HepG2 (cell line): ENCODE results near the gene MOSPD2. TPM values are rescaled to one million over a fixed set of nuclear protein-coding genes. Genes with fewer than 3 reads are reported as not detected.

Experiments
- FOXM1 ChIP-seq: sonication (generic); formaldehyde crosslinking; IDR thresholded peaks from 2 replicates; pipeline ENCODE4 v1.5.0; 2020; ENCODE audit warnings: missing genetic modification reagents
- KAT2B ChIP-seq: fragments of 150-350 bp; IDR thresholded peaks from 2 replicates; pipeline ENCODE4 v1.6.1; 2014; ENCODE audit warnings: low read depth, low read length, borderline replicate concordance
- KDM6A ChIP-seq: IDR thresholded peaks from 2 replicates; pipeline ENCODE4 v1.6.1; 2016; ENCODE audit warnings: low read depth
- MAFG ChIP-seq: sonication (generic); formaldehyde crosslinking; IDR thresholded peaks from 2 replicates; pipeline ENCODE4 v1.5.1; 2020; ENCODE audit warnings: mild to moderate bottlenecking, missing genetic modification reagents
- MATR3 ChIP-seq: sonication (generic); formaldehyde crosslinking; IDR thresholded peaks from 2 replicates; pipeline ENCODE4 v1.4.0; 2020; ENCODE audit warnings: missing genetic modification reagents
- NFKBIZ ChIP-seq: IDR thresholded peaks from 2 replicates; pipeline ENCODE4 v1.6.1; 2018; ENCODE audit warnings: missing genetic modification reagents, missing compliant biosample characterization
- NFYC ChIP-seq: IDR thresholded peaks from 2 replicates; pipeline ENCODE4 v1.6.1; 2016; ENCODE audit warnings: missing genetic modification reagents, missing compliant biosample characterization
- POLR2AphosphoS2 ChIP-seq: IDR thresholded peaks from 2 replicates; pipeline ENCODE4 v1.6.1; 2011; ENCODE audit warnings: low read depth, low read length, improper control_type of control experiment
- PREB ChIP-seq: sonication (generic); formaldehyde crosslinking; IDR thresholded peaks from 2 replicates; pipeline ENCODE4 v1.4.0; 2020; ENCODE audit warnings: missing genetic modification reagents
- REL ChIP-seq: sonication (generic); formaldehyde crosslinking; conservative IDR thresholded peaks from 2 replicates; pipeline ENCODE4 v1.8.0; 2022; ENCODE audit warnings: mild to moderate bottlenecking, missing genetic modification reagents, moderate library complexity
- RFX5 ChIP-seq: IDR thresholded peaks from 2 replicates; pipeline ENCODE4 v1.6.1; 2011; ENCODE audit warnings: low read depth, low read length, improper control_type of control experiment
- SMAD1 ChIP-seq: sonication (generic); formaldehyde crosslinking; IDR thresholded peaks from 2 replicates; pipeline ENCODE4 v1.4.0; 2020; ENCODE audit warnings: missing genetic modification reagents, low read depth, mild to moderate bottlenecking, borderline replicate concordance
- ZNF260 ChIP-seq: sonication (generic); formaldehyde crosslinking; IDR thresholded peaks from 2 replicates; pipeline ENCODE4 v1.4.0; 2020; ENCODE audit warnings: missing genetic modification reagents, low read depth, mild to moderate bottlenecking, borderline replicate concordance
- ZNF550 ChIP-seq: sonication (generic); formaldehyde crosslinking; IDR thresholded peaks from 2 replicates; pipeline ENCODE4 v1.4.0; 2020; ENCODE audit warnings: mild to moderate bottlenecking, missing genetic modification reagents, borderline replicate concordance
- polyA plus RNA-seq, 8 experiments: library from polyadenylated mRNA; depleted of rRNA in 3 of 8; stranded (reverse) in 7 of 8; unstranded in 1 of 8; fragments of >200 nt; fragmentation: Illumina TruSeq in 4 of 8; extraction: Trizol in 4 of 8; gene quantifications; 2 replicates each; pipeline versions ENCODE4 v1.2.1 to v1.2.3, GENCODE V29; 2011 to 2016; ENCODE audit warnings: low read depth in 4 of 8, missing spikeins in 1 of 8, mixed read lengths in 1 of 8; ENCODE audit not compliant: insufficient read depth in 1 of 8
- total RNA-seq, 5 experiments: library from RNA; depleted of rRNA; stranded (reverse); fragments of >200 nt; fragmentation: Illumina TruSeq; extraction: Trizol; gene quantifications; 2 replicates each; pipeline ENCODE4 v1.2.3, GENCODE V29; 2016; ENCODE audit warnings: low read depth in 1 of 5
- TF ChIP-seq, protein P1 (sequence below): sonication (generic); formaldehyde crosslinking; IDR thresholded peaks from 2 replicates; pipeline ENCODE4 v1.9.0; 2021; ENCODE audit warnings: missing genetic modification reagents, borderline replicate concordance
- TF ChIP-seq, protein P2 (sequence below): sonication (generic); formaldehyde crosslinking; IDR thresholded peaks from 2 replicates; pipeline ENCODE4 v1.4.0; 2020; ENCODE audit warnings: missing genetic modification reagents
- TF ChIP-seq, protein P3 (sequence below): IDR thresholded peaks from 2 replicates; pipeline ENCODE4 v1.6.1; 2016; ENCODE audit warnings: low read depth, missing genetic modification reagents, missing compliant biosample characterization
- TF ChIP-seq, protein P4 (sequence below): sonication (generic); formaldehyde crosslinking; IDR thresholded peaks from 2 replicates; pipeline ENCODE4 v1.4.0; 2020; ENCODE audit warnings: mild to moderate bottlenecking, missing genetic modification reagents

The MOSPD2 gene
- total and polyA plus RNA-seq, 2 of the 13 experiments (the other 11 are each of a cell fraction or from before 2014, with no cell fraction given): 4.8 to 7.0 TPM

GRCh38 chrX:14872851-14873675, at the start of gene MOSPD2, which contains the start of gene FANCB (continued):
- TF ChIP-seq PREB (CRISPR knock-in tag): no peak
- TF ChIP-seq MATR3 (CRISPR knock-in tag): no peak
- TF ChIP-seq, protein P1, sequence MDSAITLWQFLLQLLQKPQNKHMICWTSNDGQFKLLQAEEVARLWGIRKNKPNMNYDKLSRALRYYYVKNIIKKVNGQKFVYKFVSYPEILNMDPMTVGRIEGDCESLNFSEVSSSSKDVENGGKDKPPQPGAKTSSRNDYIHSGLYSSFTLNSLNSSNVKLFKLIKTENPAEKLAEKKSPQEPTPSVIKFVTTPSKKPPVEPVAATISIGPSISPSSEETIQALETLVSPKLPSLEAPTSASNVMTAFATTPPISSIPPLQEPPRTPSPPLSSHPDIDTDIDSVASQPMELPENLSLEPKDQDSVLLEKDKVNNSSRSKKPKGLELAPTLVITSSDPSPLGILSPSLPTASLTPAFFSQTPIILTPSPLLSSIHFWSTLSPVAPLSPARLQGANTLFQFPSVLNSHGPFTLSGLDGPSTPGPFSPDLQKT (CRISPR knock-in tag): no peak
- no peak for TF ChIP-seq KAT2B
- TF ChIP-seq MAFG (CRISPR knock-in tag): no peak
- no peak for TF ChIP-seq REL (CRISPR knock-in tag)
- TF ChIP-seq, protein P2, sequence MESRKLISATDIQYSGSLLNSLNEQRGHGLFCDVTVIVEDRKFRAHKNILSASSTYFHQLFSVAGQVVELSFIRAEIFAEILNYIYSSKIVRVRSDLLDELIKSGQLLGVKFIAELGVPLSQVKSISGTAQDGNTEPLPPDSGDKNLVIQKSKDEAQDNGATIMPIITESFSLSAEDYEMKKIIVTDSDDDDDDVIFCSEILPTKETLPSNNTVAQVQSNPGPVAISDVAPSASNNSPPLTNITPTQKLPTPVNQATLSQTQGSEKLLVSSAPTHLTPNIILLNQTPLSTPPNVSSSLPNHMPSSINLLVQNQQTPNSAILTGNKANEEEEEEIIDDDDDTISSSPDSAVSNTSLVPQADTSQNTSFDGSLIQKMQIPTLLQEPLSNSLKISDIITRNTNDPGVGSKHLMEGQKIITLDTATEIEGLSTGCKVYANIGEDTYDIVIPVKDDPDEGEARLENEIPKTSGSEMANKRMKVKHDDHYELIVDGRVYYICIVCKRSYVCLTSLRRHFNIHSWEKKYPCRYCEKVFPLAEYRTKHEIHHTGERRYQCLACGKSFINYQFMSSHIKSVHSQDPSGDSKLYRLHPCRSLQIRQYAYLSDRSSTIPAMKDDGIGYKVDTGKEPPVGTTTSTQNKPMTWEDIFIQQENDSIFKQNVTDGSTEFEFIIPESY (CRISPR knock-in tag): no peak
- no peak for TF ChIP-seq POLR2AphosphoS2
- TF ChIP-seq, protein P3, sequence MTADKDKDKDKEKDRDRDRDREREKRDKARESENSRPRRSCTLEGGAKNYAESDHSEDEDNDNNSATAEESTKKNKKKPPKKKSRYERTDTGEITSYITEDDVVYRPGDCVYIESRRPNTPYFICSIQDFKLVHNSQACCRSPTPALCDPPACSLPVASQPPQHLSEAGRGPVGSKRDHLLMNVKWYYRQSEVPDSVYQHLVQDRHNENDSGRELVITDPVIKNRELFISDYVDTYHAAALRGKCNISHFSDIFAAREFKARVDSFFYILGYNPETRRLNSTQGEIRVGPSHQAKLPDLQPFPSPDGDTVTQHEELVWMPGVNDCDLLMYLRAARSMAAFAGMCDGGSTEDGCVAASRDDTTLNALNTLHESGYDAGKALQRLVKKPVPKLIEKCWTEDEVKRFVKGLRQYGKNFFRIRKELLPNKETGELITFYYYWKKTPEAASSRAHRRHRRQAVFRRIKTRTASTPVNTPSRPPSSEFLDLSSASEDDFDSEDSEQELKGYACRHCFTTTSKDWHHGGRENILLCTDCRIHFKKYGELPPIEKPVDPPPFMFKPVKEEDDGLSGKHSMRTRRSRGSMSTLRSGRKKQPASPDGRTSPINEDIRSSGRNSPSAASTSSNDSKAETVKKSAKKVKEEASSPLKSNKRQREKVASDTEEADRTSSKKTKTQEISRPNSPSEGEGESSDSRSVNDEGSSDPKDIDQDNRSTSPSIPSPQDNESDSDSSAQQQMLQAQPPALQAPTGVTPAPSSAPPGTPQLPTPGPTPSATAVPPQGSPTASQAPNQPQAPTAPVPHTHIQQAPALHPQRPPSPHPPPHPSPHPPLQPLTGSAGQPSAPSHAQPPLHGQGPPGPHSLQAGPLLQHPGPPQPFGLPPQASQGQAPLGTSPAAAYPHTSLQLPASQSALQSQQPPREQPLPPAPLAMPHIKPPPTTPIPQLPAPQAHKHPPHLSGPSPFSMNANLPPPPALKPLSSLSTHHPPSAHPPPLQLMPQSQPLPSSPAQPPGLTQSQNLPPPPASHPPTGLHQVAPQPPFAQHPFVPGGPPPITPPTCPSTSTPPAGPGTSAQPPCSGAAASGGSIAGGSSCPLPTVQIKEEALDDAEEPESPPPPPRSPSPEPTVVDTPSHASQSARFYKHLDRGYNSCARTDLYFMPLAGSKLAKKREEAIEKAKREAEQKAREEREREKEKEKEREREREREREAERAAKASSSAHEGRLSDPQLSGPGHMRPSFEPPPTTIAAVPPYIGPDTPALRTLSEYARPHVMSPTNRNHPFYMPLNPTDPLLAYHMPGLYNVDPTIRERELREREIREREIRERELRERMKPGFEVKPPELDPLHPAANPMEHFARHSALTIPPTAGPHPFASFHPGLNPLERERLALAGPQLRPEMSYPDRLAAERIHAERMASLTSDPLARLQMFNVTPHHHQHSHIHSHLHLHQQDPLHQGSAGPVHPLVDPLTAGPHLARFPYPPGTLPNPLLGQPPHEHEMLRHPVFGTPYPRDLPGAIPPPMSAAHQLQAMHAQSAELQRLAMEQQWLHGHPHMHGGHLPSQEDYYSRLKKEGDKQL (CRISPR knock-in tag): no peak
- no peak for TF ChIP-seq FOXM1 (CRISPR knock-in tag)
- TF ChIP-seq SMAD1 (CRISPR knock-in tag): no peak
- TF ChIP-seq NFKBIZ (CRISPR knock-in tag): no peak
- TF ChIP-seq ZNF260 (CRISPR knock-in tag): no peak
- TF ChIP-seq KDM6A (CRISPR knock-in tag): no peak
- no peak for TF ChIP-seq RFX5
- TF ChIP-seq, protein P4, sequence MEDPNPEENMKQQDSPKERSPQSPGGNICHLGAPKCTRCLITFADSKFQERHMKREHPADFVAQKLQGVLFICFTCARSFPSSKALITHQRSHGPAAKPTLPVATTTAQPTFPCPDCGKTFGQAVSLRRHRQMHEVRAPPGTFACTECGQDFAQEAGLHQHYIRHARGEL: no peak
- TF ChIP-seq ZNF550 (CRISPR knock-in tag): no peak
- peak; percentile 77 for TF ChIP-seq NFYC (CRISPR knock-in tag)
